GM12873 (cell line): ENCODE data around the gene GLRX.

Experiments
- CTCF ChIP-seq: IDR thresholded peaks from 2 replicates; pipeline ENCODE4 v1.5.1; 2012; ENCODE audit warnings: low read depth, mild to moderate bottlenecking, moderate library complexity, low read length, control low read depth; ENCODE audit not compliant: insufficient read depth; ENCODE audit errors: missing control alignments

GLRX gene

GRCh38 chr5:95832664-95833063 lies 10.1 kb upstream of the GLRX start:
- TF ChIP-seq CTCF: no peak

- no peak for TF ChIP-seq CTCF
Measured at GRCh38 chr5:95830226-95830625, 7.7 kb upstream of the GLRX start.

GRCh38 chr5:95827892-95828246 lies 5.3 kb upstream of the GLRX start:
- no peak for TF ChIP-seq CTCF

GRCh38 chr5:95826949-95827891 lies 4.7 kb upstream of the GLRX start:
- no peak for TF ChIP-seq CTCF

- no peak for TF ChIP-seq CTCF
Measured at GRCh38 chr5:95825495-95825894, 3.0 kb upstream of the GLRX start.

- TF ChIP-seq CTCF: no peak
Measured at GRCh38 chr5:95824747-95825146, 2.2 kb upstream of the GLRX start.

- TF ChIP-seq CTCF: no peak
Measured at GRCh38 chr5:95823738-95824609, 1.4 kb upstream of the GLRX start.
